Activated gamma-delta T cell (primary cell): Measurements from ENCODE around the gene C9orf72.
"Not testable (repeated sequence)": the region's sequence is repeated elsewhere in the genome, so short reads cannot be mapped to it uniquely, and the experiment has no call there.

Experiments used
- DNase-seq: peaks from one replicate; lab custom pipeline; 2025; lab: John Stamatoyannopoulos, UW

The C9orf72 gene

DNA sequence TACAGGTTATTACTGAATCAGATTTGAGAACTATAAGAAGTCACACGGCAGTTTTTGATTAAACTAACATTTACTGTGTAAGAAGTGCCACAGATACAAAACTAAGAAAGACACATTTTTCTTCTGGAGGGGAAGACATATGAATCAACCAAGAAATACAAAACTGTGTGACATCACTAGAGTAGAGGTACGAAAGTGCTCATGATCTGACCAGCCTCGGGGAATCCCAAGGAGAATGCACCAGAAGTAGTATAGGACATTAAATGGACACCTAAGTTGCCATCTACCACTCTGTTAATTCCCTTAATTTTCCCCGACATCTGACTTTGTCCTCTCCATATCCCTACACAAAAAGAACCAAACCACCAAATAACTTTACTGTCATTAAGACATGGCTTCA lies 54.5 kb downstream of the C9orf72 start:
- no peak for DNase-seq

DNA sequence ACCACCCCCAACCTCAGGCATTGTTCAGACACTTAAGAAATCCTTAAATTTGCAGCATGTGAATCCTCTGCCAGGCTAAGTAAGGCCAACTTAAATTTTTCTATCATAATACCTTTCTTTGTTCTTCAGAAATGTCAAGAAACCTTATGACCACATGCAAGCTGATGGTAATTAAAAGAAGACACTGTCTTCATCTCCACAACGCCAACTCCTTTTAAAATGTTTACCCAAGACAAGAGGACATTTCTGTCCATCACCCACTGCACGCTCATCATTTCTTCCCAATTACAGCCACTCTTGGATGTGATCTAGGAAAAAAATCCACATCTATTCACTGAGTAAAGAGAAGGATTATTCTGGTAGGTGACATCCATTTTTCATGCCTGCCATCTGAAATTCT lies 55.3 kb downstream of the C9orf72 start:
- DNase-seq, result no peak

DNA sequence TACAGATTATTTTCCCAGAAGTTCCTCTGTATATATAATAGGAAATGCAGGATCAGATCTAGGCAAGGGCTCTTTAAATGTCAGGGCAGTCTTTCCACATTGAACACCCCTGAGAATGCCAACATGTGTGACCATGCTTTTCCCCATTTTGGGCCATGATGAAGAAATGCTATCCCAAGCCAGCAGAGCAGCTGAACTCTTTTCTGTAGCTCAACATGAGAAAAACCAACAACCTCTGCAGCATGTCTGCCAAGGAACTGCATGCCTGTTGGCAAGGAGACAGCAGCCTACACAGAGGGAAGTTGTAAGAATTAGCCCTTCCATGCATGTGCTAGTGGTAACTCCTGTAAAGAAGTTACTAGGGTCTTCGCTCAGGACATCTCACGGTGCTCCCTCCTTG lies 58.7 kb downstream of the C9orf72 start:
- DNase-seq, result no peak

DNA sequence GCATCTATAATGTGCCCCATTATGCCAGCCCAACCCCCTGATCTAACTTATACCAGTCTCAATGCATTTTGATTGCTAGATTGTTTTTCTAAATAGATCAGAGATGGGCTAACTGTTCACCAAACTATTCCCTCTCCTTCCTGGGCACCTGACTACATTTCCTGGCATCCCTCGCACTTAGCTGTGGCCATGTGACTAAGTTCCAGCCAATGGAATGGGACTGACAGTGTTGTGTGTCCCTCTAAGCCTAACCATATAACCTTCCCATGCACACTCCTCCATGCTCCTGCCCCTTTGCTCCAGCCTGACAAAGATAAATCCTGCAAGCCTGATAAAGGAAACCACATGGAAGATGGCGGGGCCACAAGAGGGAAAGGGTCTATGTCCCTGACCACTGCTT lies 61.5 kb downstream of the C9orf72 start:
- DNase-seq, result no peak

DNA sequence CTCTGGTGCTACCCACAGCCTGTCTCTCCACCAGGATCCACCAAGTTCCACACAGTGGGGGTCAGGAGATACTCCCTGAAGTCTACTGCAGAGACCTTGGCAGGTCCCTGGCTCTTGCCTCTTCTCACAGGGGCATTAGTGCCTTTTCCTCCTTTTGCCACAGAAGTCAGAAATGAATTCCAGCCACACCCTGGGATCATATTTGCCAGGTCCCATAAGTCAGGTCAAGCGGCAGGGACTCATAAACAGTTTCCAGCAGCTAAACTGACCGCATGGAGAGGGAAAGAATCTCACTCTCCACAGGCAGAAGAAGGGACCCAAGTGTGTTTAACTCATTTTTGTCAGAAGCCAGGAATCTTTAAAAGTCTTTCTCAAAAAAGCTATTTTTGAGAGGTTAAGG lies 62.5 kb downstream of the C9orf72 start:
- no peak for DNase-seq

DNA sequence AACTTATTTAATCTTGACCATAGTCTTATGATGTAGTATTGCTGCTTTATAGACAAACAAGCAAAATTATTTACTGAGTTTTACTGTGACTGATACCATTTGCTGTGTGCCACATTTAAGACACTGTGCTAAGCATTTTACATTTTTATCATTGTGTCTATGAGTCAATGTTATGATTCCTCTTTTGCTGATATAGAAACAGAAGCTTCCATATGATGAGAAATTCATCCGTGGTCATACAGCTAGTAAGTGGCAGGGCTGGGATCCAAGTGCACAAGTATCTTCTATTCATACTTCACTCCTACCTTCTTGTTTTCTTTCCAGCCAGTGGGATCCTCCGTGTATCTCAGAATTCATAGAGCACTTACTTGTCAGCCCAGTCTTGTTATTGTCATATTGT lies 66.3 kb downstream of the C9orf72 start:
- DNase-seq, result no peak

DNA sequence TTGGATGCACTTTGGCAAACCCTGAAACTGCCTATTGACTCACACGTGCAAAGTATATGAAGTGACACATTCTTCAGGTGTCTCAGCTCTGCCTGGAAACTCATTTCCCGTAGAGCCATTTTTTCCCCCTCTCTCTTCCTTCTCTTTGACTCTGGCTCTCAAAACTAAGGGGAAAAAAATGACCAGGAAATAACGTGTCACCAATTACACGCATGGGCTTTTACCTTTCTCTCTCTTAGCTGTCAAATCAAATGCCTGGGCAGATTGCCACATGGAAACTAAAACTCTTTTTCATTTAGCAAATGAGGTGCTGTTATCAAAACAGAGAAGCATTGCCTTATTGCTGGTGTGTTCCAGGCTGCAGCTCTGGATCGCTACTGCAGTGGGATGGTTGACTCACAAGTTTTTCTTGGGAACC lies 67.5 kb downstream of the C9orf72 start:
- no peak for DNase-seq

DNA sequence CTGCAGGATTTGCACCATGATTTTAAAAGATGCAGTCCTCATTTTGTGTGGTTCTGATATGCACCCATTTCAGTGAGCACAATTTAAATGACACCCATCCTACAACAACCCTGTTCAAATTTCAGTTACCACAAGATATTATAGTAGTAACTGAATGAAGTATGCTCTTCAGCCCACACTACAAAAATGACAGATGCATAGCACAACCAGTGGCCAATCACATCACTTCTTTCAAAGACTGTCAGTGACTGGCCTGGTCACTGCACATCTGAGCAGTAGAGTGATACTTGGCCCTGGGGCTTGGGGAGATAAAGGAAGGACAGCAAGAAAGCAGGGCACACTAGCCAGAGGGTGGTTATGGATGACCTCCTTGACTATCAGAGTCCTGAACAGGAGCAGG lies 69.0 kb downstream of the C9orf72 start:
- DNase-seq, result no peak

DNA sequence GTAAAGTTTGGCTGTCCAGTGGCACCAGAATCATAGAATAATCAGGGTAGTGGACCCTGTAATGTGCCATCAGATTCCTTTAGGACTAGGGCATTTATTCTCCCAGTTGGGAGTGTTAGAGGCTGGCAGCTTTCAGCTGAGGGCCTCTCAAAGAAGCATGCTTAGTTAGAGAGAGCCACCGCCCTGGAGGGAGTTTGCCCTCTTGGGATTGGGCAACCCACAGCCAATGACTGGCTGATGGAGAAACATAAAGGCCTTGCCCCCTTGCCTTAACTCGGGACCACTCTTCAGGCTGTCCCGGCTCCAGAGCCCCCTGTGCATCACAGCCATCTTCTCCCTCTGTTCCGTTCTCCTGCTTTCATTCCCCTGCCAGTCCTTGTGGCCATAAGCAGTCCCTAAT lies 69.7 kb downstream of the C9orf72 start:
- no peak for DNase-seq

DNA sequence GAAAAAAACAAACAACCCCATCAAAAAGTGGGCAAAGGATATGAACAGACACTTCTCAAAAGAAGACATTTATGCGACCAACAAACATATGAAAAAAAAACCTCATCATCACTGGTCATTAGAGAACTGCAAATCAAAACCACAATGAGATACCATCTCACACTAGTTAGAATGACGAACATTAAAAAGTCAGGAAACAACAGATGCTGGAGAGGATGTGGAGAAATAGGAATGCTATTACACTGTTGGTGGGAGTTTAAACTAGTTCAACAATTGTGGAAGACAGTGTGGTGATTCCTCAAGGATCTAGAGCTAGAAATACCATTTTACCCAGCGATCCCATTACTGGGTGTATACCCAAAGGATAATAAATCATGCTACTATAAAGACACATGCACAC lies 72.4 kb downstream of the C9orf72 start:
- DNase-seq, result not testable (repeated sequence)

DNA sequence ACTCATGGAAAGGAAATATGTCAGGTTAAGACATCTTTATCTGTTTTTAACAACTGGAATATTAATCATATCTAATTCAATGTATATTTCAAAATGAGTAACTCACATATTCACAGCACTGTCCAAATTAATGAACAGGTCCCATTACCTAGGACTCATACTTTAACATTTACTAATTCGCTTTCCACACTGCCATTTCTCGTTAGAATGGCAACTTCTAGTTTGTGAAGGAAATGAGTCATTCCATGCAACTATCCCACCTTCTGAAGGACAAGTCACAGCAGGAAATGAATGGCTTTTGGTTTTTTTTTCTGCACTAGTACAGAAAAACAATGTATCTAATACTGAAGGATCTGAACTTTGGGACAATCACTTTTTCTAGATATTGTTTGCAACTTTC lies 73.8 kb downstream of the C9orf72 start:
- no peak for DNase-seq

DNA sequence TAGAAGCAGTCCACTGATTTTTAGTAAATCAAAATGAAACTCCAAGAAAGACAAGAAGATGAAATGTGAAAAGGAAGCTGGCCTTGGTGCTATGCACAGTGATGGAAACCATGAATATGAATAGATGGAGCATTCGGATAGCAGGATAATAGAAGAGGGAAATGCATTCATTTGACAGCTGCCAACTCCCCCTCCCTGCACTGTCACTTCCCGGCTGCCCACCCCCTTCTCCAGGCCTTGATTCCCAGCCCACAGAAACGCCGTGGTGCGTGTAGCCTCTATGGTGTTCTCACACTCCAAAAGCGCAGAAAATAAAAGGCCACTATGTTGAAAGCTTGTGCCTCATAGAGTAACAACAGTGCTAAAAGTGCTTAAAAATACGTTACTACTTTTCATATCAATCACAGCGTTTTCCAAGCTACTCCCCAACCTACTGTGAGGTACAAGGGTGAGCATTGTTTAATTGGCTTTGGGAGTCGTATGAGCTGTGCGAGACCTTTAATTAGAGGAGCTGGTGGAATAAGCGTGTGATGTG lies 75.3 kb downstream of the C9orf72 start:
- DNase-seq, result no peak
